IMR-90 (cell line): Measurements from ENCODE around the gene TOP2A. TPM values are rescaled to one million over a fixed set of nuclear protein-coding genes. Genes with fewer than 3 reads are reported as not detected.

ENCODE experiments used
- CEBPB ChIP-seq: IDR thresholded peaks from 2 replicates; pipeline ENCODE4 v1.6.1; 2012; ENCODE audit warnings: low read depth, low read length, improper control_type of control experiment
- RCOR1 ChIP-seq: IDR thresholded peaks from 2 replicates; pipeline ENCODE4 v1.6.1; 2012; ENCODE audit warnings: mild to moderate bottlenecking, low read length, improper control_type of control experiment; ENCODE audit not compliant: insufficient replicate concordance
- USF2 ChIP-seq: fragments of 150-350 bp; IDR thresholded peaks from 2 replicates; pipeline ENCODE4 v1.6.1; 2017; ENCODE audit warnings: mild to moderate bottlenecking, antibody characterized with exemption, low read length, low read depth
- polyA plus RNA-seq, 3 experiments: library from polyadenylated mRNA; depleted of rRNA; stranded (reverse); fragments of >200 nt; gene quantifications; 2 replicates each; pipeline ENCODE4 v1.2.3, GENCODE V29; 2012; ENCODE audit warnings: low replicate concordance in 1 of 3
- total RNA-seq: library from RNA; depleted of rRNA; stranded (reverse); fragments of >200 nt; gene quantifications from 2 replicates; pipeline ENCODE4 v1.2.3, GENCODE V29; 2012

The TOP2A gene
- total and polyA plus RNA-seq, 2 of the 4 experiments (the other 2 are of a cell fraction): 43.4 to 68.5 TPM

- TF ChIP-seq USF2 (no peak), CEBPB (peak; percentile 92), RCOR1 (no peak)
These were observed 25.7 kb upstream of the TOP2A start, which contains the start of gene IGFBP4 (continued) for GRCh38 chr17:40443196-40443987.
